ENCODE measurements around the gene FBXW4. TPM values are rescaled to one million over a fixed set of nuclear protein-coding genes. Genes with fewer than 3 reads are reported as not detected.

Gene FBXW4
- total and polyA plus RNA-seq, 4 donors, result 65.2 to 99.9 (median 73.0) TPM

DNA sequence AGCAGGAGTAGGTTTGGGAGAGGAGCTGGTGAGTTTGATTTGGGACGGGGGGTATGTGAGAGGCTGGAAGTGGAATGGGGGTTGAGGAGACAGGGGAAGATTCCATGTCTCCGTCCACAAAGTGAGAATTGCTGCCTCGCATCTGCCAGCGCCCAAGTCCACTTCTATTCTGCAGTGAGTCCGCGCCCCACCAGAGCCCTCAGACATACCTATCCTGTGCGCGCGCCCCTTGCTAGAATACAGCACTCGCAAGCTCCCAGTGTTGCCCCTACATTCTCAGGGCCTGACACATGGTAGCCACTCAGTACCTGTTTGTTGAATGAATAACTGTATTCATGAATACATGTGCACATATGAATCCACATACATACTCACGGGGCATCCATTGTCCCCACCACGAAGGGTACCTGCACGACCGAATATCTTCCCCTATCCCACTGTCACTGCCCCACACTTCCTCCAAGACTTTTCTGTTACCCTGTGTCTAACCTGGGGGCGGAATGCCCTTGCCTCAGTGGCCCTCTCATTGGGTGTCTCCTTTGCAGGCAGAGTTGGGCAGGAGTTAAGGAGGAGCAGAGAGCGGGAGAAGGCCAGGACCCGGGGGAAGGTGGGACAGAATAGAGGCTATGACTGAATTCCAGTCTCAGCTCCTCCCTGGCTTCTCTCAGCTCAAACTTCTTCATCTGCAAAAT, 126.8 kb downstream of the FBXW4 start:
- DNase-seq (no peak), ATAC-seq (ENCODE audit: low FRiP score) (no peak)
- H3K9me3 ChIP-seq (ENCODE audit: control insufficient read depth, low read length), result peaks cover 3% of the 10 kb centered on the region
- no peaks in the 10 kb centered on the region for H3K27me3 ChIP-seq (ENCODE audit: control insufficient read depth in 1 of 2, insufficient read depth in 2 of 2, low read length in 1 of 2)
- H3K4me3 ChIP-seq (ENCODE audit: low read length in 2 of 2), result no peak overlapping the region
- no peak overlapping the region for H3K27ac ChIP-seq (ENCODE audit: low read depth in 1 of 2, low read length in 2 of 2)
- H3K4me1 ChIP-seq (ENCODE audit: control insufficient read depth in 1 of 2, insufficient read depth in 2 of 2, low read length in 2 of 2), result no peaks in the 10 kb centered on the region
- no peaks in the 10 kb centered on the region for H3K36me3 ChIP-seq (ENCODE audit: control insufficient read depth in 1 of 2, insufficient read depth in 2 of 2, low read length in 1 of 2)
- WGBS, 2 donors, result 79 to 80% methylated on average over 17 of the region's 17 CpGs
- intact Hi-C loops (cut with DNase I), result loop anchor here in 1 of 2 donors (5.0 kb wide), 1 partner anchor 296 kb away; no protein-coding TSS in a partner anchor

DNA sequence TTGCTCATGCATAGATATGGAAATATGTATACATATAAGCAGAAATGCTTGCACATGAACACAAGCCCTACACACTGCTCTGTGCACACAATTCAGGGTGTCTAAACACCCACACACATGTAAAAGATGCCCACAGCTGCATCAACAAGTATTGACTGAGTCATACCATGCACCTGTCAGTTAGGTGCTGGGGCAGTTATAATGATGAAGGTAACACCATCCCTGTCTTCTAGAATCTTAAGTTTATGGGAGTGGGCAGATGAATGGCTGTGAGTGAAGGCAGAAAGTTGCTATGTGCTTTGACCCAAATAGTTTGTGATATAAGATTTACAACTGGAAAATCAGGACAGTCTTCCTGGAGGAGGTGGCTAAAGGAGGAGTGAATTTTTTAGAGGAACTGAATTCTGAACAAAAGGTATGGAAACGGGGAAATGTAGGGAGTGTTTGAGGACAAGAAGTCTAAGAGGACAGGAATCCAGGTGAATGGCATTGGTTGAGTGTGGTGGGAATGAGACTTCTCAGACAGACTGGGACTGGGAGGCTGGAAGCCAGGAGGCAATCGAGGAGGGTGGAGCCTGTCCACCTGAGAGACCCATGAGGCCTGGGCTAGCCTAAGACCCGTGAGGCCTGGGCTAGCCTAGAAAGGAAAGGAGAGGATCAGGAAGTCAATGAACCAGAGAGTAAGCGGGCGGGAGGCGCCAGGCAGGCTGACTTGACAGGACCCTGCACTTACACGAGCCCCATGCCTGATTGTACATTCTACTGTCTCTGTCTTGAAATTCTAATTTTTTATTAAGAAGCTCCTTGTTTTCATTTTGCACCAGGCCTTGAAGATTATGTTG, 127.6 kb downstream of the FBXW4 start:
- H3K36me3 ChIP-seq (ENCODE audit: control insufficient read depth in 1 of 2, insufficient read depth in 2 of 2, low read length in 1 of 2), result no peaks in the 10 kb centered on the region
- ATAC-seq (ENCODE audit: low FRiP score), result no peak
- H3K27me3 ChIP-seq (ENCODE audit: control insufficient read depth in 1 of 2, insufficient read depth in 2 of 2, low read length in 1 of 2), result no peaks in the 10 kb centered on the region
- intact Hi-C loops (cut with DNase I), result loop anchor here in 1 of 2 donors (5.0 kb wide), 1 partner anchor 295 kb away; no protein-coding TSS in a partner anchor
- no peaks in the 10 kb centered on the region for H3K9me3 ChIP-seq (ENCODE audit: control insufficient read depth, low read length)
- DNase-seq, result no peak
- no peaks in the 10 kb centered on the region for H3K4me1 ChIP-seq (ENCODE audit: control insufficient read depth in 1 of 2, insufficient read depth in 2 of 2, low read length in 2 of 2)
- no peak overlapping the region for H3K4me3 ChIP-seq (ENCODE audit: low read length in 2 of 2)
- H3K27ac ChIP-seq (ENCODE audit: low read depth in 1 of 2, low read length in 2 of 2), result no peak overlapping the region
- WGBS, 2 donors, result 53 to 61% methylated on average over 7 of the region's 7 CpGs

DNA sequence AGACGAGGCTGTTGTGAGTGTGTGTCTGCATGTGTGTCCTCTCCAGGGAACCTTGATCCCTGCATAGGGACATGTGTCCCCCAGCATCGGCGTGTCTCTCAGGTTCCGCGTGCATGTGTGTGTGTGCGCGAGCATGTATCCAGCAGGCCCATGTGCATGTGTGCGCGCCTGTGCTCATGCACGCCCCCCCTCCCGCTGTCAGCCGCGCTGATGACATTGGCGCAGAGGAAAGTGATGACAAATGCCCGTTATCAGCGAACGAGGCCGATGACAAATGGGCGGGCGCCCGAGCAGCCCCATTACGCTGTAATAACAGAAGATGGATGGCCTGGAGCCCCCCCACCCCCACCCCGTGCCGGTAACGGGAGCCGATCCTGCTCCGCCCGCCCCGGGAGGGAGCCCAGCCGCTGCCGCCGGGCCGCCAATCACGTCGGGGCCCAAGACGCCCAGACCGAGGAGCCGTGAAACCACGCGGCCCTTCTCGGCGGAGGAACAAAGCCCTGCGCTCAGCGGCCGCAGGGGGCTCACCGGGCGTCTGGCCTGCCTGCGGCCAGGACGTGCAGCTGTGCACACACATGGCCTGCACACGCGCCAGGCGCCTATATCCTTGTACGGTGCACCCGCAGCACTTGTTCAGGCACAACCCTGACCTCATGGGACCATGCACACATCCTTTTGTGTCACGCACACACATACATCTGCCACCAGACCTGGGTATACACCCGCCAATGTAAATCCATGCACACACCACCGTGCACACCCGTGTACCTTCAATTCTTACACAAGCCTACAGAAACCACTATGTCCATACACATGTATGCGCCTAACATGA, 128.4 kb downstream of the FBXW4 start:
- 6 to 7% methylated on average over 43 to 59 of the region's 59 CpGs for WGBS, 2 donors
- Histone ChIP-seq H3K4me3 (ENCODE audit: low read length in 2 of 2) (peak overlapping the region in 1 of 2 donors; percentile 9), H3K9me3 (ENCODE audit: control insufficient read depth, low read length) (no peaks in the 10 kb centered on the region), H3K36me3 (ENCODE audit: control insufficient read depth in 1 of 2, insufficient read depth in 2 of 2, low read length in 1 of 2) (no peaks in the 10 kb centered on the region), H3K4me1 (ENCODE audit: control insufficient read depth in 1 of 2, insufficient read depth in 2 of 2, low read length in 2 of 2) (no peaks in the 10 kb centered on the region), H3K27me3 (ENCODE audit: control insufficient read depth in 1 of 2, insufficient read depth in 2 of 2, low read length in 1 of 2) (no peaks in the 10 kb centered on the region), H3K27ac (ENCODE audit: low read depth in 1 of 2, low read length in 2 of 2) (no peak overlapping the region)
- ATAC-seq (ENCODE audit: low FRiP score) (no peak), DNase-seq (peak; percentile 49 to 75)
- intact Hi-C loops (cut with DNase I), result loop anchor here in 1 of 2 donors (5.0 kb wide), 1 partner anchor 294 kb away; no protein-coding TSS in a partner anchor

DNA sequence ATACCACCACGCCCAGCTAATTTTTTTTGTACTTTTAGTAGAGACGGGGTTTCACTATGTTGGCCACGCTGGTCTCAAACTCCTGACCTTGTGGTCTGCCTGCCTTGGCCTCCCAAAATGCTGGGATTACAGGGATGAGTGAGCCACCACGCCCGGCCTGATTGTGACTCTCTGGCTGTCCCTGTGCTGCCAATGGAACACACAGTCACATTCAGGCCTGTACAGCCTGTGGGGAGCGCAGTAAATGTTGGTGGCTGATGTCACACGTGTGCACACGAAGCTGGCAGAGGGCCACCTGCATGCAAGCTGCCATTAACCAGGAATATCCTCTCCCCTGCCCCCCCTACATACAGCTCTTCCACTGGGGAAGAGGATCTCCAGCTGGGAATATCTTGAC, 129.0 kb downstream of the FBXW4 start:
- intact Hi-C loops (cut with DNase I), result loop anchor here in 1 of 2 donors (5.0 kb wide), 1 partner anchor 294 kb away; no protein-coding TSS in a partner anchor
- Histone ChIP-seq H3K9me3 (ENCODE audit: control insufficient read depth, low read length) (no peaks in the 10 kb centered on the region), H3K27me3 (ENCODE audit: control insufficient read depth in 1 of 2, insufficient read depth in 2 of 2, low read length in 1 of 2) (no peaks in the 10 kb centered on the region), H3K4me3 (ENCODE audit: low read length in 2 of 2) (no peak overlapping the region), H3K27ac (ENCODE audit: low read depth in 1 of 2, low read length in 2 of 2) (no peak overlapping the region), H3K36me3 (ENCODE audit: control insufficient read depth in 1 of 2, insufficient read depth in 2 of 2, low read length in 1 of 2) (no peaks in the 10 kb centered on the region), H3K4me1 (ENCODE audit: control insufficient read depth in 1 of 2, insufficient read depth in 2 of 2, low read length in 2 of 2) (no peaks in the 10 kb centered on the region)
- WGBS, 2 donors, result 49 to 51% methylated on average over 8 of the region's 8 CpGs
- no peak for ATAC-seq (ENCODE audit: low FRiP score)
- DNase-seq, result peak; percentile 37 to 38

DNA sequence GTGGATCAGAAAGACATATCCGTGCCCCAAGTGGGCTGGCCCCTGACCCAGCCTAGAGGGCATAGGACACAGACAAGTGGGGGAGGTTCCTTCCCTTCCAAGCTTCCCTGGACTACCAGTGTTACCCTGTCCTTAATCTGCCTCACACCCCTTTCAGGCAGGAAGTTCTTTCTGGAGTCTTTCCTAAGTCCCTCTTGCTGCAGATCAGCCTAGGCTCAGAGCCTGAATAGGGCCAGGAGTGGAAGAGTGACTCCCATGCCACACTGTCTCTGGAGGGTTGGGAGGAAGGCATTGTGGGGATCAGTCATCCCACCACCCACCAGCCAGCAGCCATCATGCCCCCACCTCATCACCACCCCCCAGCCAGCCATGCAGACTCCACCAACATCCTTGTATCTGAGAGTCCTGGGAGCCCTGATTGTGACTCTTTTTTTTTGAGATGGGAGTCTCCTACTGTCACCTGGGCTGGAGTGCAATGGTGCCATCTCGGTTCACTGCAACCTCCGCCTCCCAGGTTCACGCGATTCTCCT, 129.5 kb downstream of the FBXW4 start:
- Histone ChIP-seq H3K9me3 (ENCODE audit: control insufficient read depth, low read length) (no peaks in the 10 kb centered on the region), H3K27ac (ENCODE audit: low read depth in 1 of 2, low read length in 2 of 2) (no peak overlapping the region), H3K27me3 (ENCODE audit: control insufficient read depth in 1 of 2, insufficient read depth in 2 of 2, low read length in 1 of 2) (no peaks in the 10 kb centered on the region), H3K4me1 (ENCODE audit: control insufficient read depth in 1 of 2, insufficient read depth in 2 of 2, low read length in 2 of 2) (no peaks in the 10 kb centered on the region), H3K4me3 (ENCODE audit: low read length in 2 of 2) (no peak overlapping the region), H3K36me3 (ENCODE audit: control insufficient read depth in 1 of 2, insufficient read depth in 2 of 2, low read length in 1 of 2) (no peaks in the 10 kb centered on the region)
- intact Hi-C loops (cut with DNase I), result loop anchor here in 1 of 2 donors (5.0 kb wide), 1 partner anchor 293 kb away; no protein-coding TSS in a partner anchor
- peak; percentile 27 to 37 for DNase-seq
- ATAC-seq (ENCODE audit: low FRiP score), result no peak
- 76 to 82% methylated on average over 5 of the region's 5 CpGs for WGBS, 2 donors

- peak; percentile 31 to 55 for DNase-seq
- no peak for ATAC-seq (ENCODE audit: low FRiP score)
- Histone ChIP-seq H3K4me3 (ENCODE audit: low read length in 2 of 2) (no peak overlapping the region), H3K4me1 (ENCODE audit: control insufficient read depth in 1 of 2, insufficient read depth in 2 of 2, low read length in 2 of 2) (no peaks in the 10 kb centered on the region), H3K9me3 (ENCODE audit: control insufficient read depth, low read length) (no peaks in the 10 kb centered on the region), H3K27me3 (ENCODE audit: control insufficient read depth in 1 of 2, insufficient read depth in 2 of 2, low read length in 1 of 2) (no peaks in the 10 kb centered on the region), H3K36me3 (ENCODE audit: control insufficient read depth in 1 of 2, insufficient read depth in 2 of 2, low read length in 1 of 2) (no peaks in the 10 kb centered on the region), H3K27ac (ENCODE audit: low read depth in 1 of 2, low read length in 2 of 2) (no peak overlapping the region)
- 77 to 83% methylated on average over 15 of the region's 15 CpGs for WGBS, 2 donors
- intact Hi-C loops (cut with DNase I), result no loop called here
These were observed 130.4 kb downstream of the FBXW4 start for GRCh38 chr10:101564490-101564991.

DNA sequence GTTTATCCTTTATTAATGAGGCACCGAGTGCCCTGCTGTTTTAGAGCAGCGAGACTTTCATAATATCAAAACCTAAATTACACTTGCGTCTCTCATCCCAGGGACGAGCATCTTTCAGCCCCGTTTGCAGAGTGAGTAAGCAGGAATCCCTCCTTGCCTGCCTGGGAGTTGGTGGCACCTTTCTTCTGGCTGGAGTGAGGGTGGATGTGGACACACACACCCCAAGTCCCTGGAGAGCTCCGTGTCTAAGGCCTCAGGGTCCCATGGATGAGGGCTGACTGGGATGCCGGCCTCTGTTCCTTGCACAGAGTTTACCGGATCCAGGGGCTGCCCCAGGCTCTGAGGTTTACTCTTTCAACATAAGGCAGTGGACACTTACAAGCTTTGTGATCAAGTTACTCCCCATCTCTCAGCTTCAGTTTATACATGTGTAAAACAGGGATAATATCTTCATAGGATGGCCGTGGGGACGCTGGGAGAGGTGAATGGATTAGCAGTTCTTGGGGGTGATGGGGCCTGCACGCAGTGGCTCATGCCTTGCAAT, 131.4 kb downstream of the FBXW4 start:
- Histone ChIP-seq H3K4me1 (ENCODE audit: control insufficient read depth in 1 of 2, insufficient read depth in 2 of 2, low read length in 2 of 2) (no peaks in the 10 kb centered on the region), H3K27ac (ENCODE audit: low read depth in 1 of 2, low read length in 2 of 2) (no peak overlapping the region), H3K36me3 (ENCODE audit: control insufficient read depth in 1 of 2, insufficient read depth in 2 of 2, low read length in 1 of 2) (no peaks in the 10 kb centered on the region), H3K9me3 (ENCODE audit: control insufficient read depth, low read length) (no peaks in the 10 kb centered on the region), H3K4me3 (ENCODE audit: low read length in 2 of 2) (no peak overlapping the region), H3K27me3 (ENCODE audit: control insufficient read depth in 1 of 2, insufficient read depth in 2 of 2, low read length in 1 of 2) (no peaks in the 10 kb centered on the region)
- intact Hi-C loops (cut with DNase I), result no loop called here
- DNase-seq (peak; percentile 32 to 51), ATAC-seq (ENCODE audit: low FRiP score) (no peak)
- WGBS, 2 donors, result 60 to 62% methylated on average over 11 of the region's 11 CpGs

GRCh38 chr10:101563007-101563406, 132.0 kb downstream of the FBXW4 start:
- H3K27ac ChIP-seq (ENCODE audit: low read depth in 1 of 2, low read length in 2 of 2), result no peak overlapping the region
- no peak overlapping the region for H3K4me3 ChIP-seq (ENCODE audit: low read length in 2 of 2)
- peak in 1 of 2 donors; percentile 57 for DNase-seq
- 64 to 69% methylated on average over 3 of the region's 3 CpGs for WGBS, 2 donors
- no peaks in the 10 kb centered on the region for H3K4me1 ChIP-seq (ENCODE audit: control insufficient read depth in 1 of 2, insufficient read depth in 2 of 2, low read length in 2 of 2)
- no peak for ATAC-seq (ENCODE audit: low FRiP score)
- no peaks in the 10 kb centered on the region for H3K9me3 ChIP-seq (ENCODE audit: control insufficient read depth, low read length)
- intact Hi-C loops (cut with DNase I), result no loop called here
- no peaks in the 10 kb centered on the region for H3K27me3 ChIP-seq (ENCODE audit: control insufficient read depth in 1 of 2, insufficient read depth in 2 of 2, low read length in 1 of 2)
- H3K36me3 ChIP-seq (ENCODE audit: control insufficient read depth in 1 of 2, insufficient read depth in 2 of 2, low read length in 1 of 2), result no peaks in the 10 kb centered on the region
